ENCODE results near the gene ZNF76. TPM values are rescaled to one million over a fixed set of nuclear protein-coding genes. Genes with fewer than 3 reads are reported as not detected.

Gene ZNF76
- total RNA-seq, 1 donor from 2014 or later = 20.3 TPM

DNA sequence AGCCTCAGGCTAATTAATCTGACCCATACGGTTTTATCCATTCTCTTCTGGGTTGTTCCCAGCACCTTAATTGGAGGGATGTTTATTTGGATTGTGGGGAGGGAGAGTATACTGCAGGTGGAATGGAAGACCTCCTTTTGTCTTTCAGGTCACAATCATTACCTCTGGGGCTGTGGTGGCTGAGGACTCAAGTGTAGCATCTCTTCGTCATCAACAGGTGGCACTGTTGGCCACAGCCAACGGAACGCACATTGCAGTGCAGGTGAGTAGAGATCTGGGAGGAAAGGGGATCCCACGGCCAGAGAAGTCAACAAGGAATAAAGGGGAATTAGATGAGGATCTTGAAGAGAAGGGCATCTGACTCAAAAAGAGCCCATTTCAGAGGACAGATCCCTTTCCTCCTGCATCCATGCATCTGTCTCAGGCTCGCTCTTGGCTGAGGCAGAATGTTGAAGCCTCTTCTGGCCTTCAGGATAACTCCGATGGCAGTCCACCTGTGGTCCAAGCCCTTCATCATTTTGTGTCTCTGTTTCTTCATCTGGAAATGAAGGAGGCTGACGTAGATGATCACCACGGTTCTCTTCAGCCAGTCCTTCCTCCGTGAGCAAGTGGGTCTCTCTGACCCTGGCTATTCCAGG, 34.9 kb downstream of the ZNF76 start:
- Mint-ChIP-seq H3K4me3 (ENCODE audit: unreplicated experiment) (no peak overlapping the region), H3K9me3 (ENCODE audit: low read depth) (no peaks in the 10 kb centered on the region), H3K27ac (ENCODE audit: unreplicated experiment) (no peak overlapping the region), H3K36me3 (ENCODE audit: low read depth) (peaks cover 23% of the 10 kb centered on the region), H3K27me3 (ENCODE audit: low read depth) (no peaks in the 10 kb centered on the region), H3K4me1 (ENCODE audit: low read depth) (peaks cover 3% of the 10 kb centered on the region)
- TF ChIP-seq, protein P1, sequence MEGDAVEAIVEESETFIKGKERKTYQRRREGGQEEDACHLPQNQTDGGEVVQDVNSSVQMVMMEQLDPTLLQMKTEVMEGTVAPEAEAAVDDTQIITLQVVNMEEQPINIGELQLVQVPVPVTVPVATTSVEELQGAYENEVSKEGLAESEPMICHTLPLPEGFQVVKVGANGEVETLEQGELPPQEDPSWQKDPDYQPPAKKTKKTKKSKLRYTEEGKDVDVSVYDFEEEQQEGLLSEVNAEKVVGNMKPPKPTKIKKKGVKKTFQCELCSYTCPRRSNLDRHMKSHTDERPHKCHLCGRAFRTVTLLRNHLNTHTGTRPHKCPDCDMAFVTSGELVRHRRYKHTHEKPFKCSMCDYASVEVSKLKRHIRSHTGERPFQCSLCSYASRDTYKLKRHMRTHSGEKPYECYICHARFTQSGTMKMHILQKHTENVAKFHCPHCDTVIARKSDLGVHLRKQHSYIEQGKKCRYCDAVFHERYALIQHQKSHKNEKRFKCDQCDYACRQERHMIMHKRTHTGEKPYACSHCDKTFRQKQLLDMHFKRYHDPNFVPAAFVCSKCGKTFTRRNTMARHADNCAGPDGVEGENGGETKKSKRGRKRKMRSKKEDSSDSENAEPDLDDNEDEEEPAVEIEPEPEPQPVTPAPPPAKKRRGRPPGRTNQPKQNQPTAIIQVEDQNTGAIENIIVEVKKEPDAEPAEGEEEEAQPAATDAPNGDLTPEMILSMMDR (IDR thresholded peaks at IDR 0.05) = peak; percentile 82
- DNase-seq (ENCODE audit: low spot score) = peak; percentile 39

DNA sequence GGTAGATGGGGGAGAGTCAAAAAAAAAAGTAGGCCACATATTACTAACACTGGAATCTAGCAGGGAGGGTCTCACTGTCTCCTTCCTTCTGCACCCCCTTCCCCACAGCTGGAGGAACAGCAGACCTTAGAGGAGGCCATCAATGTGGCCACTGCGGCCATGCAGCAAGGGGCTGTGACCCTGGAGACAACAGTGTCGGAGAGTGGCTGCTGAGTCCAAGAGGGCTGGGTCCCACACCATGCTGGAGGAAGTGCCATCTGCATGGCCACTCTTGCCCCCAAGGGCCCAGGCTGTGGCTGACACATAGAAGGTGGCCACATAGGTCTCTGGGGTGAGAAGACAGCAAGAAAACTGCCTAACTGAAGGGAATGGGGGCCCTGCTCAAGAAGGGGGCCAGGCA, 35.5 kb downstream of the ZNF76 start:
- Mint-ChIP-seq H3K27me3 (ENCODE audit: low read depth) (no peaks in the 10 kb centered on the region), H3K4me3 (ENCODE audit: unreplicated experiment) (no peak overlapping the region), H3K9me3 (ENCODE audit: low read depth) (no peaks in the 10 kb centered on the region), H3K27ac (ENCODE audit: unreplicated experiment) (no peak overlapping the region), H3K36me3 (ENCODE audit: low read depth) (peaks cover 21% of the 10 kb centered on the region), H3K4me1 (ENCODE audit: low read depth) (peaks cover 3% of the 10 kb centered on the region)
- DNase-seq (ENCODE audit: low spot score) = peak; percentile 57
- TF ChIP-seq, protein P1 (IDR thresholded peaks at IDR 0.05) = no peak

DNA sequence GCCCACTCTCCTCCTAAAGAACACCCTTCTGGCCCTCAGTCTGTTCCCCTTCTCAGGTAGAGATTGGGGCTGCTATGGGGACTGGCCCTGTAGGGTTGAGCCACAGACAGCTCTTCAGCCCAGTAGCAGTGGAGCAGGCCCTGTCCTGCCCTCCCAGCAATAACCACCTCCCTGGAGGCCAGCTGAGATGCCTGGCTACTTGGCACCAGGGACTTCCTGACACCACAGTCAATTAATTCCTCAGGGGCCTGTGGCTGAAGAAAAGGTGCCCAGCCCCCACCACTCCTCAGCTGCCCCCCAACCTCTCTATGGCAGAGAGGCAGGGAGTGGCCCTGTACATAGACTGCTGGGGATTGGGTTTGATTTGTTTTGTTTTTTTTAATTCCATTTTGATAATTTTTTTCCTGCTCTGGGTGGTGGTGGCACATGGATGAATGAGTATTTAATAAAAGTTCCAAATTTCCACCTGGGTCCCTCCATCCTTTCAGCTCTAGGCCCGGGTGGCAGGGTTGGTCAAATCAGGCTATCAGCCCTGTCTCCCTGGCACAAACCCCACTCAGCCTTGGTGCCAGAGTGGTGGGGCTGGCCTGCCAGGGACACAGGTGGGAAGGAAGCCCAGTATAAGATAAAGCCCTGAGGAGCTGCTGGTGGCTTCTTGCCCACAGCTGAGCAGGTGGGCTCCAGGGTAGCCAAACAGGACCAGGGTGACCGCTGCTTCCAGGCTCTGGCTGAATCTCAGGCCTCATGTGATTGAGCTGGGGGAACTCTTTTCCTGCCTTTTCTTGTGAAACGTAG, 36.2 kb downstream of the ZNF76 start:
- Mint-ChIP-seq H3K9me3 (ENCODE audit: low read depth) (no peaks in the 10 kb centered on the region), H3K4me3 (ENCODE audit: unreplicated experiment) (no peak overlapping the region), H3K27ac (ENCODE audit: unreplicated experiment) (no peak overlapping the region), H3K4me1 (ENCODE audit: low read depth) (peaks cover 3% of the 10 kb centered on the region), H3K27me3 (ENCODE audit: low read depth) (no peaks in the 10 kb centered on the region), H3K36me3 (ENCODE audit: low read depth) (peaks cover 17% of the 10 kb centered on the region)
- DNase-seq (ENCODE audit: low spot score) = peak; percentile 43
- TF ChIP-seq, protein P1 (IDR thresholded peaks at IDR 0.05) = no peak

DNA sequence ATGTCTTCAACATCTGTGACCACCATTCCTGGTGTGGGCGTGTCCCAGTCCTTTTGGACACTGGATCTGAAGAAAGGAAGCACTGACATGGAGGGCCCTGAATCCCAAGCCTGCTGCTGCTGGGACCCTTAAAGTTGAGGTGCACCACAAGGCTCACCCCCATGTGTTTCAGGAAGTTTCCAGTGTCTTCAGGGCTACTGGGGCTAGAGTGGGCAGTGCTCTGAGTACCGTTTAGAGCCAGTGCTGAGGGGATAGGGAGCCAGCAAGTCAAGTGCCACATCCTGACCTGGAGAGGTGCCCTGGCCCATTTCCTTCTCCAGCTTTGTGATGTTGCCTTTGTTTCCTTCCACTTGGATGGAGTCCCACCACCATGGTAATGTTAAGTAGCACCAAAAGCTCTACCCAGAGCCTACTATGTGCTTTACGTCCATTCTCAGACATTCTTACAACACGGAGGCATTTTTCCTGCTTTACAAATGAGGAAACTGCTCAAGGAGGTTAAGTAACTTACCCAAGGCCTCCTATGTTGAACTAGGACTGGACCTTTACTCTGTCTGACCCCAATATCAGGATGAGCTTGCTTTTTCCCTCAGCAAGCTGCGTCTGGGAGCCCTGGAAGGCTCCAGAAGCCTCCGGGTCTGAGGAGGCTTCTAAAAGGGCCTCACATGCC, 37.5 kb downstream of the ZNF76 start:
- H3K9me3 Mint-ChIP-seq (ENCODE audit: low read depth) = no peaks in the 10 kb centered on the region
- DNase-seq (ENCODE audit: low spot score) = no peak
- peaks cover 3% of the 10 kb centered on the region for H3K4me1 Mint-ChIP-seq (ENCODE audit: low read depth)
- TF ChIP-seq, protein P1 (IDR thresholded peaks at IDR 0.05) = no peak
- no peak overlapping the region for H3K27ac Mint-ChIP-seq (ENCODE audit: unreplicated experiment)
- H3K4me3 Mint-ChIP-seq (ENCODE audit: unreplicated experiment) = peak overlapping the region; percentile 25
- H3K27me3 Mint-ChIP-seq (ENCODE audit: low read depth) = no peaks in the 10 kb centered on the region
- peaks cover 6% of the 10 kb centered on the region for H3K36me3 Mint-ChIP-seq (ENCODE audit: low read depth)
